GM10266 (cell line): Measurements from ENCODE around the gene G2E3.

Experiments used
- DNase-seq: peaks from one replicate; pipeline ENCODE4 v3.0.0; 2012; ENCODE audit errors: extremely low spot score
- TF ChIP-seq, protein P1 (sequence below): IDR thresholded peaks from 2 replicates; pipeline ENCODE4 v1.5.1; 2012; ENCODE audit warnings: mild to moderate bottlenecking, low read depth; ENCODE audit not compliant: control insufficient read depth, insufficient read depth; ENCODE audit errors: missing control alignments

The G2E3 gene

DNA sequence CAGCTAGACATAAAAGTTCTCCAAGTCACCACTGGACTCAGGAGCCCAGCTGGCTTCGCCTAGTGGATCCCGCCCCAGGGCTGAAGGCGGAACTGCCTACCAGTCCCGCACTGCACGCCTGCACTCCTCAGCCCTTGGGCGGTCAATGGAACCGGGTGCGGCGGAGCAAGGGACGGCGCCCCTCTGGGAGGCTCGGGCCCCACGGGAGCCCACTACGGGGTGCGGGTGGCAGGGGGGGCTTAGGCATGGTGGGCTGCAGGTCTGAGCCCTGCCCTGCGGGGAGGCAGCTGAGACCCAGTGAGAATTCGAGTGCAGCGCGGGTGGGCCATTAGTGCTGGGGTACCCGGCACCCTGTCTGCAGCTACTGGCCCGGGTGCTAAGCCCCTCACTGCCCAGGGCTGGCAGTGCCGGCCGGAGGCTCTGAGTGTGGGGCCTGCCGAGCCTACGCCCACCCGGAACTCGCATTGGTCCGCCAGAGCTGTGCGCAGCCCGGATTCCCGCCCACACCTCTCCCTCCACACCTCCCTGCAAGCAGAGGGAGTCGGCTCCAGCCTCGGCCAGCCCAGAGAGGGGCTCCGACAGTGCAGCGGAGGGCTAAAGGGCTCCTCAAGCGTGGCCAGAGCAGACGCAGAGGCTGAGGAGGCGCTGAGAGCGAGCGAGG is 11.4 kb upstream of the G2E3 start:
- TF ChIP-seq, protein P1, sequence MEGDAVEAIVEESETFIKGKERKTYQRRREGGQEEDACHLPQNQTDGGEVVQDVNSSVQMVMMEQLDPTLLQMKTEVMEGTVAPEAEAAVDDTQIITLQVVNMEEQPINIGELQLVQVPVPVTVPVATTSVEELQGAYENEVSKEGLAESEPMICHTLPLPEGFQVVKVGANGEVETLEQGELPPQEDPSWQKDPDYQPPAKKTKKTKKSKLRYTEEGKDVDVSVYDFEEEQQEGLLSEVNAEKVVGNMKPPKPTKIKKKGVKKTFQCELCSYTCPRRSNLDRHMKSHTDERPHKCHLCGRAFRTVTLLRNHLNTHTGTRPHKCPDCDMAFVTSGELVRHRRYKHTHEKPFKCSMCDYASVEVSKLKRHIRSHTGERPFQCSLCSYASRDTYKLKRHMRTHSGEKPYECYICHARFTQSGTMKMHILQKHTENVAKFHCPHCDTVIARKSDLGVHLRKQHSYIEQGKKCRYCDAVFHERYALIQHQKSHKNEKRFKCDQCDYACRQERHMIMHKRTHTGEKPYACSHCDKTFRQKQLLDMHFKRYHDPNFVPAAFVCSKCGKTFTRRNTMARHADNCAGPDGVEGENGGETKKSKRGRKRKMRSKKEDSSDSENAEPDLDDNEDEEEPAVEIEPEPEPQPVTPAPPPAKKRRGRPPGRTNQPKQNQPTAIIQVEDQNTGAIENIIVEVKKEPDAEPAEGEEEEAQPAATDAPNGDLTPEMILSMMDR = no peak
- no peak for DNase-seq

DNA sequence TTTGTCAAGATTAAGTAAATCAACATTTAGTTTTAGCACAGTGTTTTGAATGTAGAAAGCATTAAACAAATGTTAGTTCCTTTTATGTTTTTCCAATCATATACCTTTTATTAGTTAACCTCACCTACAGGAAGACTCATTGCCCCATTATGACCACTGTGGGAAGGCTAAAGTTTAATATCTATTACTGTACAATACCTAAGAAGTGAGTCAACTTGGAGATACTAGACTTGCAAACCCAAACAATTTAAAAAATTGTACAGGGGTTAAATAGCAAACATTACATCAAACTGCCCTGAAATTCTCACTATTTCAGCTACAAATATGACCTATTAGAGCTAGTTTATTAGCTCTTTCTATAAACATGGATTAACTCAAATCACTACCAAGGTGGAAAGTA is 8.6 kb upstream of the G2E3 start:
- TF ChIP-seq, protein P1 = no peak
- no peak for DNase-seq

- TF ChIP-seq, protein P1 = no peak
- no peak for DNase-seq
Measured at GRCh38 chr14:30551460-30551859, 7.5 kb upstream of the G2E3 start.

GRCh38 chr14:30553311-30553989 is 5.5 kb upstream of the G2E3 start:
- TF ChIP-seq, protein P1 = no peak
- DNase-seq = no peak

DNA sequence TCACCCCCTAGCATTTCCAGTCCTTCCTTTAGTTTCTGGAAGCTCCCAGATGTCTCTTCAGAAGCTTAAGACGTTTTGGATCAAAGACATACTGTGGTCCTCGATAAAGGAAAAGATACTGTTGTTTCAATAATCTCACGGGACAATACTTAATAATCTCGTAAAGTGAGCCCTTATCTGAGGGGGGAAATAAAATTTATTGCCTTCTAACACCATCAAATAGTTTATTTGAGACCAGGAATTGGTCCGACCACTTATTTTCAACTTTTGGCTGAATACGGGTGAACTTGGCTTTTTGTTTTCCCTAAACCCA is 640 bp upstream of the G2E3 start:
- no peak for DNase-seq
- TF ChIP-seq, protein P1 = no peak

- no peak for DNase-seq
- TF ChIP-seq, protein P1 = no peak
Measured at GRCh38 chr14:30559638-30560091, 707 bp downstream of the G2E3 start.

DNA sequence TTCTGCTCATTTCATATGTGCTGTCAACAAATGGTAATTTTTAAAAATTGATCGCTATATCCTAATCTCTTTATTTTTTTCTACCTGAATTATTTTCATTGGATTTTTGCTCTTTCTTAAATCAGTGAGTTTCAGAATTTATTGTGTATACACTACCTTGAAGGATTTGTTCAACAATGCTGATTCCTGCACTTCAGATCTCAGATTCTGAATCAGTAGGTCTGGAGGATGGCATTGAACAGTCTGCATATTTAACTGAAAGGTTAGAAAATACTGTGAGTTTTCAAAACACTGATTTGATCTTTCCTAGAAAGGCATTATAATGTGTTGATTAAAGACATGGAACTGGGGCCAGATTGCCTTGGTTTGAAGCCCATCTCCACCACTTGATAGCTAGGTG is 1.6 kb downstream of the G2E3 start:
- TF ChIP-seq, protein P1 = no peak
- no peak for DNase-seq
